Fibroblast of skin of left biceps (primary cell): ENCODE results near the gene LYVE1.
A peak's percentile ranks its signal among the peaks of the same experiment; 100 is the strongest.

Experiments
- DNase-seq, 2 experiments: peaks; one replicate each; pipeline ENCODE4 v3.0.0-alpha.2; 2013; ENCODE audit warnings: low read depth in 2 of 2

The LYVE1 gene

DNA sequence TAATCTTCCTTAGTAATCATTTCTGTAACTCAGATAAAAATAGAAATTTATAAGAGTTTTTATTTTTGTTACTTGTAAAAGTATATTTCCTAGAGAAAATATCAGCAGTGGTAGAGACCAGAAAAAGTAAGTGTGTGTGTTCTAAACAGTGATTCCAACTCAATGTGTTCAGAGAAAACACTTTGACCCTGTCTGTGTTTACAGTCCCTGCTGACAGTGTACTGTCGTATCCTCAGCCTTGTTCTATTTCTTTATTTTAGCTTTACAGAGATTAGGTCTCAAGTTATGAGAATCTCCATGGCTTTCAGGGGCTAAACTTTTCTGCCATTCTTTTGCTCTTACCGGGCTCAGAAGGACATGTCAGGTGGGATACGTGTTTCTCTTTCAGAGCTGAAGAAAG is 10.2 kb downstream of the LYVE1 start:
- no peak for DNase-seq

- no peak for DNase-seq
Observed at GRCh38 chr11:10556590-10556989, 11.9 kb downstream of the LYVE1 start.

DNA sequence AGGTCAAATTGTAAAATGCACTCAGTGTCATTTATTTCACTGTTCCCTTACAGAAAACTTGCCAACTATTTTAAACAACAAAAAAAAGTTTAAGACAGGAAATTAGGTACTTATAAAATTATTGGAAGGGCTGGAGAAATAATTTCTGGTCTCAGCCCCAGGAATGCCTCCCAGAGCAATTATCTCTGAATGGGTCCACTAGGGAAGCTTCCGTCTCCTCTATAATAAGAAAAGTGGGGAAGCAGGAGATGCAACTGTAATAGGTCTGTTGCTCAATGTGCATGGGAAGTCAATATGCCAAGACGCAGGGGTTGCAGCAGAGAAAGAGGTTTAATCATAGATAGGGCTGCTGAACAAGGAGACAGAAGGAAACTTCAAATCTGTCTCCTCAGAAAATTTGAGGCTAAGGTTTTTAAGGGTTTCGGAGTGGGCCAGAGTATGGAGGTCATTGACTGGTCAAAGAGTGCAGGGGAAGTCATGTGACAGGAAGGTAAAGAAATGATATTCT is 16.6 kb downstream of the LYVE1 start:
- DNase-seq: no peak

- DNase-seq: no peak
Observed at GRCh38 chr11:10551290-10551592, 17.2 kb downstream of the LYVE1 start.

- no peak for DNase-seq
Observed at GRCh38 chr11:10550503-10551289, 17.8 kb downstream of the LYVE1 start.

DNA sequence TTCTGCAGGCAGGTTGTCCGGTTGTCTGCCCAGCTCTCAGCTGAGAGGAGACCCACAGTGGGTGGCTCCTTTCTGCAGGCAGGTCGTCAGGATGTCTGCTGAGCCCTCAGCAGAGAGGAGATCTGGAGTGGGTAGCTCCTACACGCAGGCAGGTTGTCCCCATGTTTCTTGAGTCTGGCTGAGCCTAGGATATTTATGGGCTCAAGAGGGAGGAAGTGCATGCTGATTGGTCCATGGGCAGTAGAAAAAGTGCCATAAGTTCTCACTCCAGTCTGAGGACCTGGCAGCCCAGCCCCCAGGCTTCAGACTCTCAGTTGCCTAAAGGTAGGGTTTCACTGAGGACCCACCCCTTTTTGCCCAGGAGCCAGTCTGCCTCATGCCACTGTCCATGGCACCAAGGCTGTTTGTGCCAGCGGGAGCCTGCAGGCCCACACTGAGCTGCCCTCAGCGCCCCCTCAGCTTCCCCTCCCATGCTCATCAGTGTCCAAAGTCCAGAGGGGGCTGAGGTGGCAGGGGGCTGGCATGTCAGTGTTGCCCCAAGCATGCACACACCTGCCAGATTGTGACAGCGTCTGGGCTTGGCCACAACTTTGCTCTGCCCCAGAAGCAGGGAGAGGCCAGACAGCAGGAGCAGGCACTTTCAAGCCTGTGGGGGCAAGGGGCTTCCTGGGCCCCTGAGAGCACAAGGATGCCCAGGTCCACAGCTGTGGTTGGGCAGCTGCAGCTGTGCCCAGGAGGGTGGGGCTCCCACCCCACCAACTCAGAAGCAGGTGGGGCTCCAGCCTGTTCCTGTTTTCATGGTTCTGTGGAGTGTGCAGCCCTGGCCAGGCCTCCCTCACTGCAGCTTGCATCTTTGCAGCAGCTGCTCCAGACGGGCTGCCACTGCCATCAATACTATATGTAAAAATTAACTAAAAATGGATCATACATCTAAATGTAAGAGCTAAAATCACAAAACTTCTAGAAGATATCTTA is 23.7 kb downstream of the LYVE1 start:
- DNase-seq: no peak

DNA sequence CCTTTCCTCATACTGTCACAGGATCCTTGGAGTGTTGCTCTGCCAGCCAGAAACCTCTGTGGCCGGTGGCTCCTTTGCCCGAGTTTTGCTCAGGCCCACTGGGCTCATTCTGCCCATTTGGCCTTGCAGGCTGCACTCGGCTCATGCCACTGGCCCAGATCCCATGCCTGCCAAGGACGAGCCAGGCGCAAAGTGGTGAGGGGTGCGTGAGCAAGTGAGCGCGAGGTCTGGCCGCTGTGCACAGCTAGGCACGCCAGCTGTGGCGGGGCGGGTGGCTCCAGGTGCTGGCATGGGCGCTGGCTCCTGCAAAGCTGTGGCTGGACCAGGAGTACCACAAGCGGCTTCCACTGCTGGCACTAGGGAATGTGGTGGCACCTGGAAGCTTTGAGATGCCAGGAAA is 24.7 kb downstream of the LYVE1 start:
- no peak for DNase-seq

GRCh38 chr11:10542776-10543175 is 25.7 kb downstream of the LYVE1 start:
- no peak for DNase-seq

DNA sequence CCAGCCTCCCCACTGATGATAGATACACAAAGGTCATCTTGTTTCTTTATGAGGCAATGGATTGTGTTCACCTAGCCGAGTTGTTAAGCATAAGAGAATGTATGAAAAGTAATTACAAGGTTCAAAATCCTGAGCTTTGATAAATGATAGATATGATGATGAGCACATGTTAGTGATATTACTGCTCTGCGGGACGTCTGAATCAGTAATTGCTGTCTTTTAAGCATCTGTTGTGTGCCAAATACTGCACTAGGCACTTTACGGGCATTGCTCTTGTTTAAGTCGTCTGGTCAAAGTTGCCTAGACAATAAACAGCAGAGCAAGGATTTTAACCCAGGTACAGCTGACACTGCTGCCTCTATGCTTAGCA is 26.9 kb downstream of the LYVE1 start:
- no peak for DNase-seq

DNA sequence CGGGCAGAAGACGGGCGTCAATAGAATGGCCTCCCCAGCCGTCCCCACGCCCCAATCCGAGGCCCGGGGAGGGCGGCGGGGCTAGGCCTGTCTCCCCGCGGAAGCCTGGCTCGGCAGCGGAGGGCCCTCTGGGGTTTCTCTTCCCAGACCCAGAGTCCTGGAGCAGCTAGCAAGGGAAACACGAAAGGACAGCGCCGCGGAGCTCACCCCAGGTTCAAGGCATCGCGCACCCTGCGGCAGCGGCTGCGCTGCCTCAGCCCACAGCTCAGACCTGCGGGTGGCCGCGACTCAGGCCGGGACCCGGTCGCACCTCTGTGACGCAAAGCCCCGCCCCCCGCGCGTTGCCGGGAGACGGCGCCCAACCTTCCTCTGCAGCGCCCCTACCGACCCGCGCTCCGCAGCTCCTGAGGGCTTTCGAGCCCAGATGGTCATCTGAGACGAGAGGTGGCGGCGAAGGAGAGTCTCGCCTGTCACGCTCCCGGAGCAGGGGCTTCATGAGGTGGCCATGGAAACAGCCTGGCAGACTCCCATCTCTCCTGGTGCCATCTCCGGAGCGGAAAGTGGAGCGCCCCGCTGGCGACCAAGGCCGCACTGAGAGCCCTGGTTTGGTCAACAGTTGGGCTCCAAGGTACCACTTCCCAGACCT is 27.4 kb downstream of the LYVE1 start, which contains the start of gene RNF141:
TSS of gene RNF141 (minus strand) at position 273 of the 646 bp plus-strand sequence. CDS start 7,029 bp downstream, outside the sequence.
- DNase-seq: peak; percentile 63 to 67

GRCh38 chr11:10540546-10540914 is 27.9 kb downstream of the LYVE1 start:
- no peak for DNase-seq

GRCh38 chr11:10539339-10539738 is 29.1 kb downstream of the LYVE1 start:
- no peak for DNase-seq

GRCh38 chr11:10538924-10539323 is 29.5 kb downstream of the LYVE1 start:
- no peak for DNase-seq

DNA sequence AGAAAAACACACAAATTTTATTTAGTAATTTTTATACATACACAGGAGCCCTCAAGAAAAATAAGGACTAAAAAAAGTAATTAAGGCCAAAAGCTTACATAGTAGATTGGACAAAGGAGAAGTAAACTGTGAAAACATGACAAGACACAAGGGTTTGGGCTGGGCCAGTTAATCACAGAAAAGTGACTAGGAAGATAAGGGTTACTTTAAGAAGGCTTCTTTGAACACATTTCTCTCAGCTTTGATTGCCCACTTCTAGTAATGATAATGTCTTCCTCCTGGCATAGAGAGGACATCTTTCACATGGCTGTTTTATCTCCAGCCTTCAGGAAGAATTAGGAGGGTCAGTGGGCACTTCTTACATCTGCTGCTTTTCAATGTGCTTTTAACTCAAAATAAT is 30.9 kb downstream of the LYVE1 start:
- DNase-seq: no peak

- no peak for DNase-seq
Observed at GRCh38 chr11:10534316-10534715, 34.1 kb downstream of the LYVE1 start.

DNA sequence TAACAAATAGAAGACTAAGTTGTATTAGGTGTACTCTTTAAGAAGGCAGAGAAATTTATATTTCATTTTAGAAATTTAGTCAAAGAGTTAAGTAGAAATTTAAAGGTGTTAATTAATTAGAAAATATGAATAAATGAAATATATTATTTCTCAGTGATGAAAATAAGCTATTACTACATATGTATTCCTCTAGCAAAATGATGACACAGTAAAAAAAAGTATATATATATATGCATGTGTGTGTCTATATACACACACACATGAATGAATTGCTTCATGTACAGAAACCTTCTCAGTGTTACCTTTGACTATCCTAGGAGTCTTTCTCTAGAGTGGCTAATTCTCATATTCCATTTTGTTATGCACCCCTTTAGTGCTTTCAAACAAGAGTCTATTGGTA is 35.1 kb downstream of the LYVE1 start:
- no peak for DNase-seq

DNA sequence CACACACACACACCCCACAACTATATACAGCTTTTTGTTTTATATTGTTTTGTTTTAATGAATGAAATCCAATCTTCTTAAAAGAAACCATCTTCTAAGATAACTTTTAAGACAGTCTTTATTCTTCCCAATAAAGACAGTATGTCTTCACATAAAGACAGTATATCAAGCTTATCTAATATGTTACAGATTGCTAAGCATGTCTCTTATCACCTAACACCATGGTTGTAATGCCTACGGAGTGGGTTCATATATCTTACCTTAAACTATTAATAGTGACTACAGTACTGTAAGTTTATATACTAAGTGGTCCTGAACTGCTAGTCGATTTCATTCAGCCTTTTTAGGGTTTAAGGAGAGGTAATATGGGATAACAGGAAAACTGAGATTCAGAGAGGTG is 35.9 kb downstream of the LYVE1 start:
- no peak for DNase-seq

GRCh38 chr11:10529279-10529678 is 39.2 kb downstream of the LYVE1 start:
- no peak for DNase-seq

DNA sequence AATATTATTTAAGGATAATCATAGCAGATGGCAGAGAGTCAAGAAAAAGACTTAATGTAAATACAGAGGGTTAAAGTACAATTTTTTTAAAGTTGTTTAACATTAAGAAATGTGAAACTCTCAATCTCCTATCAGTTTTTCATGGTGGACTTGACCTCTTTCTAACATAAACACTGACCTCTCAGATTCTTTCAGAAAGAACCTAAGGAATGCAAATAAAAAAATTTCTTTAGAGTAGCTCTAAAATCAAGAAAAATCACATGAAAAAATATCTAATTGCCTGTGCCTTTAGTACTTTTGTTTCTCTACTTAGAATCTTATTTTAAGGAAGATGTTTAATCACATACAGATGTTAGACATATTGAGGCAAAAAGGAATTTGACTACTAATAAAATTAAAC is 40.3 kb downstream of the LYVE1 start:
- DNase-seq: no peak

DNA sequence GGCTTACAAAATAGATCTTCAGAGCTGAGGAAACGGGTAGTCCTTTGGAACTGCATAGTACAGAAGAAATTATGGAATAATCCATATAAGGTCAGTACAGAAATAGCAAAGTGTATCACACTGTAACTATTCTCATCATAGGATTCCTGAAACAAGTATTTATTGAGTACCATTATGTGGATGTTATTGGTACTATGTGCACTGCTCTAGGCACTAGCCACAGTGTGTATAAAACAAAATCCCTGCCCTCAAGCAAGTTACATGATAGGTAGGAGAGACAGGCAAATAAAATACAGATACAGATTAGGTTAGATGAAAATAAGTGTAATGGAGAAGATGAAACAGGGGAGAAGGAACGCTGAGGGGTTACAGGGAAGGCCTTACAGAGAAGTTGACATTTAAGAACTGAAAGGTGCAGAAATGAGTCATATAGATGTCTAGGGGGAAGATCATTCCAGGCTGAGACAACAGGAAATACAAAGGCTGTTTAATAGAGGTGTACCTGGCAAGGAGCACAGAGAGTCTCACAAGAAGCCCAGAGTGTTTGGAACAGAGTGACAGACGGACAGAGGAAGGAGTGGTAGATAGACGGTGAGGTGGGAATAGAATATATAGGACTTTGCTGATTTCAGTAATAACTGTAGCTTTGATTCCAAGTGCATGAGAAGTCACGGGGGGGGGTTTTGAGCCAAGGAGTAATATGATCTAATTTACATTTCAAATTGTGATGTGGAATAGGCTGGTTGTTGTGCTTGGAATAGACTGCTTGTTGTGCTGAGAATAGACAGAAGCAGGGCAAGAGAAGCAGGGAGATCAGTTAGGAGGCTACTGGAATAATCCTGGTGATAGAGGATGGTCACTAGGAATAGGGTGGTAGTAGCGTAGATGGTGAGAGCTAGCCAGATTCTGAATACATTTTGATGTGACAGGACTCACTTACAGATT is 41.2 kb downstream of the LYVE1 start:
- no peak for DNase-seq

DNA sequence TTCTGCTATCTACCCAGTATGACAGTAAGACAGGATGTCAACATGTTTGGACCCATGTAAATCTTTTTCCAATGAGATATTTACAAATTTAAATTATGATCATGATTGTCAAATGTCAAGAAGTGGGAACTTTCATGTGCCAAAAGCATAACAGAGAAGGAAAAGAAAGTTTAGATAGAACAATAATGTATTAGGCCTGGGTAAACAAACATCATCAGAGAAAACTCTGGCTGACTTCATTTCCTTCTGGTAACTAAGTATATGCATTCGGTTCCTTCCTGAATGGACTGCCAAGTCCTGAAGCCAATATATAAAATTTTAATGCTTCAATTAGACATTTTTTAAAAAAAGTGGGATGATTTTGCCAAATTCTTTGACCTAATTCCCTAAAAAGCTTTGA is 44.0 kb downstream of the LYVE1 start:
- no peak for DNase-seq
